Activated naive CD8-positive, alpha-beta T cell treated with anti-CD3 and anti-CD28 coated beads, Interleukin-2, amount 10 ng/mL, durations not matched to agents 7 days and 5 days (primary cell): ENCODE data around the gene SERBP1. TPM values are rescaled to one million over a fixed set of nuclear protein-coding genes. Genes with fewer than 3 reads are reported as not detected.

ENCODE experiments used
- ATAC-seq: fragments of 150-1000 bp; cut with Tn5 transposase; one replicate; pipeline ENCODE4 v1.10.0; 2021; ENCODE audit warnings: low read depth, moderate library complexity
- POLR2A ChIA-PET: fragments of 350-600 bp; sonication (Branson Sonifier 250); formaldehyde crosslinking; loops from one replicate; lab custom pipeline; 2021; ENCODE audit warnings: antibody characterized with exemption; lab: Charles Lee
- DNase-seq: peaks from one replicate; pipeline ENCODE4 v3.0.0; 2021
- H3K27ac Mint-ChIP-seq: one replicate; pipeline ENCODE4 v1.8.0; 2022; ENCODE audit warnings: mild to moderate bottlenecking, mixed read lengths
- H3K27me3 Mint-ChIP-seq: one replicate; pipeline ENCODE4 v1.8.0; 2022; ENCODE audit warnings: mild to moderate bottlenecking, moderate library complexity, mixed read lengths
- H3K36me3 Mint-ChIP-seq: one replicate; pipeline ENCODE4 v1.8.0; 2021; ENCODE audit warnings: mild to moderate bottlenecking, mixed read lengths
- H3K4me1 Mint-ChIP-seq: one replicate; pipeline ENCODE4 v1.8.0; 2021; ENCODE audit warnings: mixed read lengths
- H3K4me3 Mint-ChIP-seq: one replicate; pipeline ENCODE4 v1.8.0; 2022; ENCODE audit warnings: mild to moderate bottlenecking, moderate library complexity, mixed read lengths
- H3K9me3 Mint-ChIP-seq: one replicate; pipeline ENCODE4 v1.8.0; 2021; ENCODE audit warnings: mixed read lengths
- total RNA-seq, 2 experiments: library from RNA; stranded (reverse); gene quantifications; one replicate each; pipeline ENCODE4 v1.2.3, GENCODE V29; 2021

Gene SERBP1
- total RNA-seq, 2 experiments from 2014 or later: 219 to 221 TPM

- POLR2A ChIA-PET: no interaction called here
- ATAC-seq (no peak), DNase-seq (no peak)
- Mint-ChIP-seq H3K4me1 (peaks cover 12% of the 10 kb centered on the region), H3K36me3 (peaks cover 33% of the 10 kb centered on the region), H3K9me3 (no peaks in the 10 kb centered on the region), H3K27me3 (no peaks in the 10 kb centered on the region), H3K4me3 (no peak overlapping the region), H3K27ac (no peak overlapping the region)
Measured at GRCh38 chr1:67359592-67359991, 70.6 kb downstream of the SERBP1 start.

Other genes starting within 250 kb of the SERBP1 start
- gene IL12RB2, start 122.5 kb downstream of the SERBP1 start, total RNA-seq: 10 to 100 TPM; 14.5 to 15.2 TPM